Sigmoid colon (tissue), 7 donors: Measurements from ENCODE around the gene TAF11L5. TPM values are rescaled to one million over a fixed set of nuclear protein-coding genes. Genes with fewer than 3 reads are reported as not detected.
"Not testable (repeated sequence)": the region's sequence is repeated elsewhere in the genome, so short reads cannot be mapped to it uniquely, and the experiment has no call there.

Experiments
- DNase-seq: peaks from one replicate; pipeline ENCODE4 v3.0.0-alpha.2; 2019
- H3K27ac ChIP-seq, 4 donors: fragments of 200-600 bp; sonication (generic); one replicate each; pipeline ENCODE4 v1.5.1; 2016 to 2019; ENCODE audit warnings: mild to moderate bottlenecking in 1 of 4
- H3K27me3 ChIP-seq, 3 donors: fragments of 200-600 bp; sonication (generic); one replicate each; pipeline ENCODE4 v1.5.1; 2019; ENCODE audit warnings: mild to moderate bottlenecking in 1 of 3
- H3K36me3 ChIP-seq, 4 donors: fragments of 200-600 bp; sonication (generic); one replicate each; pipeline ENCODE4 v1.5.1; 2016 to 2019
- H3K4me1 ChIP-seq, 4 donors: fragments of 200-600 bp; sonication (generic); one replicate each; pipeline ENCODE4 v1.5.1; 2017 to 2019
- H3K4me3 ChIP-seq, 4 donors: fragments of 200-600 bp; sonication (generic); one replicate each; pipeline ENCODE4 v1.5.1; 2017 to 2019; ENCODE audit warnings: mild to moderate bottlenecking in 2 of 4, moderate library complexity in 1 of 4
- H3K9me3 ChIP-seq, 4 donors: fragments of 200-600 bp in 3 of 4; sonication (generic) in 3 of 4; one replicate each; pipeline versions ENCODE4 v1.5.1 to v1.6.1; 2013 to 2019
- WGBS, 2 donors: extraction: QIAGEN DNeasy Blood & Tissue Kit; methylation state at CpG; one replicate each; pipeline ENCODE4 v1.1.7; 2013; 5-methylcytosine and 5-hydroxymethylcytosine counted together
- intact Hi-C: fragments of 100-400 bp; cut with DNase I; formaldehyde crosslinking; loops from one replicate; pipeline ENCODE4 v1.15.1; 2023
- polyA plus RNA-seq, 3 donors: library from polyadenylated mRNA; stranded (reverse); fragments of 200-250 nt; gene quantifications; one replicate each; pipeline ENCODE4 v1.2.3, GENCODE V29; 2013
- small RNA-seq, 3 donors: library from RNA; depleted of rRNA; stranded (forward); fragments of <200 nt; gene quantifications; one replicate each; pipeline ENCODE3, GENCODE V24; 2016
- total RNA-seq, 4 donors: library from RNA; depleted of rRNA; stranded (reverse); fragments of >200 nt; gene quantifications; one replicate each; pipeline ENCODE4 v1.1.0, GENCODE V29; 2016
- donor health status: healthy with polysubstance abuse.
- donor health status: Bipolar disorder and iron deficiency.
- donor health status: healthy.

TAF11L5 gene
- total and polyA plus RNA-seq, 7 donors = not detected

GRCh38 chr5:17519508-17519907, 5.5 kb upstream of the TAF11L5 start:
- intact Hi-C loops, DNase-seq, H3K4me1 ChIP-seq, H3K4me3 ChIP-seq, H3K36me3 ChIP-seq, H3K27ac ChIP-seq, H3K9me3 ChIP-seq, H3K27me3 ChIP-seq: not testable (repeated sequence)
- WGBS, 2 donors = 93 to 97% methylated on average over 8 of the region's 14 CpGs

- H3K27ac ChIP-seq, H3K9me3 ChIP-seq, intact Hi-C loops, H3K36me3 ChIP-seq, DNase-seq, H3K4me1 ChIP-seq, H3K4me3 ChIP-seq, H3K27me3 ChIP-seq: not testable (repeated sequence)
- WGBS, 2 donors = no CpG with 5 or more reads among the region's 15 CpGs
These were observed 3.5 kb upstream of the TAF11L5 start, which contains the start of gene TAF11L4 for GRCh38 chr5:17521501-17521900. TAF11L4 (plus strand) TSS chr5:17521801.

- intact Hi-C loops, H3K36me3 ChIP-seq, H3K9me3 ChIP-seq, H3K4me1 ChIP-seq, H3K27ac ChIP-seq, H3K27me3 ChIP-seq, H3K4me3 ChIP-seq: not testable (repeated sequence)
- peak; percentile 77 for DNase-seq
- 94 to 95% methylated on average over 9 of the region's 17 CpGs for WGBS, 2 donors
These were observed 1.5 kb downstream of the TAF11L5 start for GRCh38 chr5:17526504-17526903.

- H3K4me3 ChIP-seq, H3K9me3 ChIP-seq, H3K27me3 ChIP-seq, H3K36me3 ChIP-seq, H3K4me1 ChIP-seq, intact Hi-C loops, H3K27ac ChIP-seq, DNase-seq: not testable (repeated sequence)
- WGBS, 2 donors = no CpG with 5 or more reads among the region's 15 CpGs
These were observed 3.3 kb downstream of the TAF11L5 start, which contains the start of gene TAF11L6 for GRCh38 chr5:17528369-17528768. TAF11L6 (plus strand) TSS chr5:17528669.

Small RNA genes within 50 kb of the gene (small RNA-seq; reads per million reads assigned to genes)
- 0 reads per million in 3 donors for gene AC106774.3

Other genes starting within 250 kb of the TAF11L5 start
- not detected for gene TAF11L2, start 27.0 kb upstream of the TAF11L5 start, total RNA-seq
- gene TAF11L2, start 27.0 kb upstream of the TAF11L5 start, polyA plus RNA-seq = not detected
- not detected for gene TAF11L3, start 6.9 kb upstream of the TAF11L5 start, total RNA-seq
- gene TAF11L3, start 6.9 kb upstream of the TAF11L5 start, polyA plus RNA-seq = not detected
- gene TAF11L4, start 3.4 kb upstream of the TAF11L5 start, total RNA-seq = not detected
- not detected for gene TAF11L4, start 3.4 kb upstream of the TAF11L5 start, polyA plus RNA-seq
- not detected for gene TAF11L6, start 3.4 kb downstream of the TAF11L5 start, total RNA-seq
- not detected for gene TAF11L6, start 3.4 kb downstream of the TAF11L5 start, polyA plus RNA-seq
- gene TAF11L7, start 60.5 kb downstream of the TAF11L5 start, total RNA-seq = not detected
- gene TAF11L7, start 60.5 kb downstream of the TAF11L5 start, polyA plus RNA-seq = not detected
- gene TAF11L8, start 65.7 kb downstream of the TAF11L5 start, total RNA-seq = not detected
- not detected for gene TAF11L8, start 65.7 kb downstream of the TAF11L5 start, polyA plus RNA-seq
- gene TAF11L9, start 69.2 kb downstream of the TAF11L5 start, total RNA-seq = not detected
- not detected for gene TAF11L9, start 69.2 kb downstream of the TAF11L5 start, polyA plus RNA-seq
- gene TAF11L10, start 72.6 kb downstream of the TAF11L5 start, total RNA-seq = not detected
- gene TAF11L10, start 72.6 kb downstream of the TAF11L5 start, polyA plus RNA-seq = not detected
- not detected for gene TAF11L11, start 78.9 kb downstream of the TAF11L5 start, total RNA-seq
- gene TAF11L11, start 78.9 kb downstream of the TAF11L5 start, polyA plus RNA-seq = not detected
- not detected for gene TAF11L12, start 85.2 kb downstream of the TAF11L5 start, total RNA-seq
- gene TAF11L12, start 85.2 kb downstream of the TAF11L5 start, polyA plus RNA-seq = not detected
- gene TAF11L13, start 106.9 kb downstream of the TAF11L5 start, total RNA-seq = not detected
- not detected for gene TAF11L13, start 106.9 kb downstream of the TAF11L5 start, polyA plus RNA-seq
- not detected for gene TAF11L14, start 109.2 kb downstream of the TAF11L5 start, total RNA-seq
- not detected for gene TAF11L14, start 109.2 kb downstream of the TAF11L5 start, polyA plus RNA-seq